ENCODE results near the gene SPATS1. TPM values are rescaled to one million over a fixed set of nuclear protein-coding genes. Genes with fewer than 3 reads are reported as not detected.

SPATS1 gene
- polyA plus RNA-seq, 1 donor from 2014 or later = not detected

DNA sequence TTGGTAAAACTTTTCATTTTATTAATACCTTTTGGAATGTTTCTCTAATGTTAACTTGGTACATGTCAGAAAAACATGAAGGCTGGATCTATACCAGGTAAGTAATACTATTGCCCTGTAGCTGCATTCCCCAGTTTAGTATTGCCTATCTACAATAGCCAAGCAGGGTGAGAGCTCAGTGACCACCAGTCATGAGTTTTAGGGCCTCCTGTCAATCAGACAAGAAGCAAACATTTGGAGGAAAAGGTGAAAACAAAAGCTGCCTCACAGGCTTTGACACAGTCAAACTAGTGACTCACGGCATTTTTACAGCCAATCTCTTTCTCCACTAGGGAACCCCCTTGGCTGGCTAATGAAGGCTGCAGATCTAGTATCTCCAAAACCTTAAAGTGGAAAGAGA, 35.5 kb downstream of the SPATS1 start:
- Histone ChIP-seq H2AFZ (ENCODE audit: low read depth, low read length) (no peak overlapping the region), H3K27ac (ENCODE audit: low read length) (no peak overlapping the region), H3K36me3 (ENCODE audit: insufficient read depth, low read length) (no peaks in the 10 kb centered on the region), H3K4me3 (ENCODE audit: low read length) (no peak overlapping the region), H3K79me2 (replicated peaks; ENCODE audit: insufficient read depth, low read length) (no peaks in the 10 kb centered on the region), H3K9me3 (ENCODE audit: low read length) (no peaks in the 10 kb centered on the region), H4K20me1 (ENCODE audit: insufficient read depth) (no peaks in the 10 kb centered on the region), H3K9ac (ENCODE audit: low read length) (no peak overlapping the region), H3K9me2 (ENCODE audit: insufficient read depth, low read length) (no peaks in the 10 kb centered on the region), H3K4me2 (ENCODE audit: low read length) (no peak overlapping the region), H3K27me3 (ENCODE audit: insufficient read depth, low read depth, low read length) (no peaks in the 10 kb centered on the region), H3F3A (ENCODE audit: insufficient read depth, low read length, poor library complexity, severe bottlenecking) (no peaks in the 10 kb centered on the region)
- TF ChIP-seq, protein P1, sequence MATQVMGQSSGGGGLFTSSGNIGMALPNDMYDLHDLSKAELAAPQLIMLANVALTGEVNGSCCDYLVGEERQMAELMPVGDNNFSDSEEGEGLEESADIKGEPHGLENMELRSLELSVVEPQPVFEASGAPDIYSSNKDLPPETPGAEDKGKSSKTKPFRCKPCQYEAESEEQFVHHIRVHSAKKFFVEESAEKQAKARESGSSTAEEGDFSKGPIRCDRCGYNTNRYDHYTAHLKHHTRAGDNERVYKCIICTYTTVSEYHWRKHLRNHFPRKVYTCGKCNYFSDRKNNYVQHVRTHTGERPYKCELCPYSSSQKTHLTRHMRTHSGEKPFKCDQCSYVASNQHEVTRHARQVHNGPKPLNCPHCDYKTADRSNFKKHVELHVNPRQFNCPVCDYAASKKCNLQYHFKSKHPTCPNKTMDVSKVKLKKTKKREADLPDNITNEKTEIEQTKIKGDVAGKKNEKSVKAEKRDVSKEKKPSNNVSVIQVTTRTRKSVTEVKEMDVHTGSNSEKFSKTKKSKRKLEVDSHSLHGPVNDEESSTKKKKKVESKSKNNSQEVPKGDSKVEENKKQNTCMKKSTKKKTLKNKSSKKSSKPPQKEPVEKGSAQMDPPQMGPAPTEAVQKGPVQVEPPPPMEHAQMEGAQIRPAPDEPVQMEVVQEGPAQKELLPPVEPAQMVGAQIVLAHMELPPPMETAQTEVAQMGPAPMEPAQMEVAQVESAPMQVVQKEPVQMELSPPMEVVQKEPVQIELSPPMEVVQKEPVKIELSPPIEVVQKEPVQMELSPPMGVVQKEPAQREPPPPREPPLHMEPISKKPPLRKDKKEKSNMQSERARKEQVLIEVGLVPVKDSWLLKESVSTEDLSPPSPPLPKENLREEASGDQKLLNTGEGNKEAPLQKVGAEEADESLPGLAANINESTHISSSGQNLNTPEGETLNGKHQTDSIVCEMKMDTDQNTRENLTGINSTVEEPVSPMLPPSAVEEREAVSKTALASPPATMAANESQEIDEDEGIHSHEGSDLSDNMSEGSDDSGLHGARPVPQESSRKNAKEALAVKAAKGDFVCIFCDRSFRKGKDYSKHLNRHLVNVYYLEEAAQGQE (IDR thresholded peaks at IDR 0.05; ENCODE audit: borderline replicate concordance) = no peak
- no peak for TF ChIP-seq RAD21 (conservative IDR thresholded peaks at IDR 0.05)
- TF ChIP-seq TAF1 (IDR thresholded peaks at IDR 0.05; ENCODE audit: low read depth) = no peak
- no peak for TF ChIP-seq EZH2 (IDR thresholded peaks at IDR 0.05; ENCODE audit: borderline replicate concordance, insufficient read depth, low read length, poor library complexity, severe bottlenecking)
- no peak for TF ChIP-seq EP300 (conservative IDR thresholded peaks at IDR 0.05; ENCODE audit: poor library complexity, severe bottlenecking)
- TF ChIP-seq SMC3 (conservative IDR thresholded peaks at IDR 0.05; ENCODE audit: poor library complexity) = no peak
- no peak for TF ChIP-seq POLR2AphosphoS5 (IDR thresholded peaks at IDR 0.05)
- no peak for TF ChIP-seq MXI1 (conservative IDR thresholded peaks at IDR 0.05; ENCODE audit: poor library complexity, severe bottlenecking)
- TF ChIP-seq, protein P2, sequence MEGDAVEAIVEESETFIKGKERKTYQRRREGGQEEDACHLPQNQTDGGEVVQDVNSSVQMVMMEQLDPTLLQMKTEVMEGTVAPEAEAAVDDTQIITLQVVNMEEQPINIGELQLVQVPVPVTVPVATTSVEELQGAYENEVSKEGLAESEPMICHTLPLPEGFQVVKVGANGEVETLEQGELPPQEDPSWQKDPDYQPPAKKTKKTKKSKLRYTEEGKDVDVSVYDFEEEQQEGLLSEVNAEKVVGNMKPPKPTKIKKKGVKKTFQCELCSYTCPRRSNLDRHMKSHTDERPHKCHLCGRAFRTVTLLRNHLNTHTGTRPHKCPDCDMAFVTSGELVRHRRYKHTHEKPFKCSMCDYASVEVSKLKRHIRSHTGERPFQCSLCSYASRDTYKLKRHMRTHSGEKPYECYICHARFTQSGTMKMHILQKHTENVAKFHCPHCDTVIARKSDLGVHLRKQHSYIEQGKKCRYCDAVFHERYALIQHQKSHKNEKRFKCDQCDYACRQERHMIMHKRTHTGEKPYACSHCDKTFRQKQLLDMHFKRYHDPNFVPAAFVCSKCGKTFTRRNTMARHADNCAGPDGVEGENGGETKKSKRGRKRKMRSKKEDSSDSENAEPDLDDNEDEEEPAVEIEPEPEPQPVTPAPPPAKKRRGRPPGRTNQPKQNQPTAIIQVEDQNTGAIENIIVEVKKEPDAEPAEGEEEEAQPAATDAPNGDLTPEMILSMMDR (IDR thresholded peaks at IDR 0.05; ENCODE audit: poor library complexity, severe bottlenecking) = no peak

DNA sequence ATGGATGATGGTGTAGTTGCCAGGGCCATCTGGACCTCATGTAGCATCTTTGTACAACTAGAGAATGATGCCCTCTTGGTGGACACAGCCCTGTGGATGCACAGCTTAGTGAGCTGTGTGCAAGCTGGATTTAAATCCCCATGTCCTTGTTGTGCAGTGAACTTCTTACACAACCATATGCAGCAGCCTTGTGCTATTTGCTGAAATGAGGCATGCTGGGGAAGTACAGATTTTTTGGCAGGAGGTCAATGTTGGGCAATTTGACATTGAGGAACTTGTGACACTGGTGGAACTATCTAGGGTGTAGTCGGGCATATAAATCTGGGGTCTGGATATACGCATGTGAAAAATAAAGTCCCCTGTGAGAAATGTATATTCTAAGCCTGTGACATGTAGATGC, 39.3 kb downstream of the SPATS1 start:
- H3K4me2 ChIP-seq (ENCODE audit: low read length) = no peak overlapping the region
- no peaks in the 10 kb centered on the region for H3K27me3 ChIP-seq (ENCODE audit: insufficient read depth, low read depth, low read length)
- no peaks in the 10 kb centered on the region for H3K9me3 ChIP-seq (ENCODE audit: low read length)
- H2AFZ ChIP-seq (ENCODE audit: low read depth, low read length) = no peak overlapping the region
- H3F3A ChIP-seq (ENCODE audit: insufficient read depth, low read length, poor library complexity, severe bottlenecking) = no peaks in the 10 kb centered on the region
- TF ChIP-seq RAD21 (conservative IDR thresholded peaks at IDR 0.05) (no peak), EZH2 (IDR thresholded peaks at IDR 0.05; ENCODE audit: borderline replicate concordance, insufficient read depth, low read length, poor library complexity, severe bottlenecking) (no peak), SMC3 (conservative IDR thresholded peaks at IDR 0.05; ENCODE audit: poor library complexity) (no peak), MXI1 (conservative IDR thresholded peaks at IDR 0.05; ENCODE audit: poor library complexity, severe bottlenecking) (no peak), TAF1 (IDR thresholded peaks at IDR 0.05; ENCODE audit: low read depth) (no peak), POLR2AphosphoS5 (IDR thresholded peaks at IDR 0.05) (no peak), EP300 (conservative IDR thresholded peaks at IDR 0.05; ENCODE audit: poor library complexity, severe bottlenecking) (no peak)
- TF ChIP-seq, protein P2 (IDR thresholded peaks at IDR 0.05; ENCODE audit: poor library complexity, severe bottlenecking) = no peak
- TF ChIP-seq, protein P1 (IDR thresholded peaks at IDR 0.05; ENCODE audit: borderline replicate concordance) = no peak
- no peaks in the 10 kb centered on the region for H3K79me2 ChIP-seq (replicated peaks; ENCODE audit: insufficient read depth, low read length)
- no peak overlapping the region for H3K9ac ChIP-seq (ENCODE audit: low read length)
- H3K27ac ChIP-seq (ENCODE audit: low read length) = no peak overlapping the region
- no peak overlapping the region for H3K4me3 ChIP-seq (ENCODE audit: low read length)
- no peaks in the 10 kb centered on the region for H4K20me1 ChIP-seq (ENCODE audit: insufficient read depth)
- no peaks in the 10 kb centered on the region for H3K36me3 ChIP-seq (ENCODE audit: insufficient read depth, low read length)
- H3K9me2 ChIP-seq (ENCODE audit: insufficient read depth, low read length) = peaks cover 3% of the 10 kb centered on the region
